Measurements from ENCODE around the gene KCNC3. TPM values are rescaled to one million over a fixed set of nuclear protein-coding genes. Genes with fewer than 3 reads are reported as not detected.

Gene KCNC3
- total and polyA plus RNA-seq, 10 of the 15 experiments (the other 5 are each of a cell fraction or from before 2014, with no cell fraction given), result 0.08 to 3.8 (median 0.44) TPM; not detected in 2

DNA sequence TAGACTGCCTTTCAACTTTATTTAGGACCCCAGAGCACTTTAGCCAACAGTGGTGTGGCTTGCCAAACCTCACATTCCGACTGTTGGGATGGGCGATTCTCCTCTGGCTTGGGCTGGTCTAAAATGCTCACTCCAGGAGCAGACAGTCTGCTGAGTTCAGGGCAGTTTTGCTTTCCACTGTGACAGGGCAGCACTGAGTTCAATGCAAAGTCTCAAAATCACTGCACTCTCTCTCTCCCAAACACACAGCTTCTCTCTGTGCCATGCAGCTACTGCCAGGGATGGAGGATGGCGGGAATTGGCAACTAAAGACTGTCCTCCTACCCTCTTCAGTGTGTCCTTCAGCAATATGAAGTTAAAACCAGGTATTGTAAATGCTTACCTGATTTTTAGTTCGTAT, 23.1 kb upstream of the KCNC3 start:
- intact Hi-C loops (cut with micrococcal nuclease; ENCODE audit: unreplicated experiment), result loop anchor here (10.0 kb wide), 2 partner anchors 183 to 543 kb away; no protein-coding TSS in a partner anchor
- Histone ChIP-seq H3K27ac (ENCODE audit: control insufficient read depth, insufficient read depth) (no peak overlapping the region), H3K79me2 (ENCODE audit: control insufficient read depth, insufficient read depth, low read length) (no peaks in the 10 kb centered on the region), H3K4me3 (no peak overlapping the region), H3K9ac (ENCODE audit: control insufficient read depth, insufficient read depth, low read length) (no peak overlapping the region), H2AFZ (ENCODE audit: control insufficient read depth, low read depth, low read length) (no peak overlapping the region), H3K27me3 (replicated peaks in 1 of 2; ENCODE audit: control insufficient read depth in 2 of 2, insufficient read depth in 2 of 2, low read length in 1 of 2) (no peaks in the 10 kb centered on the region), H3K36me3 (ENCODE audit: control insufficient read depth in 2 of 2, insufficient read depth in 2 of 2, low read length in 1 of 2) (no peaks in the 10 kb centered on the region), H4K20me1 (ENCODE audit: control insufficient read depth, insufficient read depth) (no peaks in the 10 kb centered on the region), H3K9me3 (replicated peaks; ENCODE audit: control insufficient read depth, insufficient read depth, low read length) (no peaks in the 10 kb centered on the region; the same call in 1 of the 3 replicates), H3K4me1 (ENCODE audit: control insufficient read depth, insufficient read depth, low read length) (peaks cover 29% of the 10 kb centered on the region), H3K4me2 (ENCODE audit: control insufficient read depth, insufficient read depth) (no peak overlapping the region)
- ChIA-PET POLR2A (no interaction called here), SMC1A (ENCODE audit: uncharacterized antibody, unreplicated experiment) (interaction anchor here (0.6 to 3.1 kb wide), 5 partner anchors 12 to 485 kb away, joined by 3 to 7 read pairs (median 5); no protein-coding TSS in a partner anchor), CTCF (interaction anchor here (0.5 to 3.0 kb wide), 8 partner anchors 11 to 873 kb away, joined by 3 to 13 read pairs (median 3); no protein-coding TSS in a partner anchor), RAD21 (ENCODE audit: unreplicated experiment) (interaction anchor here (1.1 to 4.0 kb wide), 3 partner anchors 9 to 109 kb away, joined by 3 to 17 read pairs (median 4); partner anchors contain the start of gene KCNC3)
- no peak for DNase-seq (ENCODE audit: low read depth, low spot score)
- 43% methylated on average over 4 of the region's 4 CpGs for WGBS (ENCODE audit: insufficient coverage, insufficient replicate concordance, low lambda C conversion rate, missing lambda C conversion rate)
- no TSS peak for BruUV-seq (replicated peaks)
- FAIRE-seq, result no peak
- in situ Hi-C loops (cut with MboI), result loop anchor here (10.0 kb wide), 1 partner anchor 543 kb away; no protein-coding TSS in a partner anchor
- ATAC-seq, result no peak
- TF ChIP-seq RAD51 (IDR thresholded peaks at IDR 0.05) (no peak), HDAC6 (IDR thresholded peaks at IDR 0.05; ENCODE audit: unreplicated experiment) (no peak), EZH2 (IDR thresholded peaks at IDR 0.05; ENCODE audit: borderline replicate concordance, control insufficient read depth, low read depth, low read length) (no peak), NR2C1 (IDR thresholded peaks at IDR 0.05) (no peak), CHD4 (IDR thresholded peaks at IDR 0.05) (no peak), SMAD5 (IDR thresholded peaks at IDR 0.05; ENCODE audit: low read depth) (no peak), NFXL1 (IDR thresholded peaks at IDR 0.05; ENCODE audit: borderline replicate concordance) (no peak), EGR1 (IDR thresholded peaks at IDR 0.05; ENCODE audit: borderline replicate concordance in 1 of 2, low read depth in 2 of 2, low read length in 2 of 2) (no peak), NBN (IDR thresholded peaks at IDR 0.05) (no peak), SUPT20H (IDR thresholded peaks at IDR 0.05; ENCODE audit: borderline replicate concordance, control insufficient read depth, low read depth, low read length) (no peak), LARP7 (IDR thresholded peaks at IDR 0.05) (no peak), HCFC1 (IDR thresholded peaks at IDR 0.05; ENCODE audit: low read length) (no peak), ATF7 (IDR thresholded peaks at IDR 0.05; ENCODE audit: low read depth) (no peak)
- TF ChIP-seq, protein P1, sequence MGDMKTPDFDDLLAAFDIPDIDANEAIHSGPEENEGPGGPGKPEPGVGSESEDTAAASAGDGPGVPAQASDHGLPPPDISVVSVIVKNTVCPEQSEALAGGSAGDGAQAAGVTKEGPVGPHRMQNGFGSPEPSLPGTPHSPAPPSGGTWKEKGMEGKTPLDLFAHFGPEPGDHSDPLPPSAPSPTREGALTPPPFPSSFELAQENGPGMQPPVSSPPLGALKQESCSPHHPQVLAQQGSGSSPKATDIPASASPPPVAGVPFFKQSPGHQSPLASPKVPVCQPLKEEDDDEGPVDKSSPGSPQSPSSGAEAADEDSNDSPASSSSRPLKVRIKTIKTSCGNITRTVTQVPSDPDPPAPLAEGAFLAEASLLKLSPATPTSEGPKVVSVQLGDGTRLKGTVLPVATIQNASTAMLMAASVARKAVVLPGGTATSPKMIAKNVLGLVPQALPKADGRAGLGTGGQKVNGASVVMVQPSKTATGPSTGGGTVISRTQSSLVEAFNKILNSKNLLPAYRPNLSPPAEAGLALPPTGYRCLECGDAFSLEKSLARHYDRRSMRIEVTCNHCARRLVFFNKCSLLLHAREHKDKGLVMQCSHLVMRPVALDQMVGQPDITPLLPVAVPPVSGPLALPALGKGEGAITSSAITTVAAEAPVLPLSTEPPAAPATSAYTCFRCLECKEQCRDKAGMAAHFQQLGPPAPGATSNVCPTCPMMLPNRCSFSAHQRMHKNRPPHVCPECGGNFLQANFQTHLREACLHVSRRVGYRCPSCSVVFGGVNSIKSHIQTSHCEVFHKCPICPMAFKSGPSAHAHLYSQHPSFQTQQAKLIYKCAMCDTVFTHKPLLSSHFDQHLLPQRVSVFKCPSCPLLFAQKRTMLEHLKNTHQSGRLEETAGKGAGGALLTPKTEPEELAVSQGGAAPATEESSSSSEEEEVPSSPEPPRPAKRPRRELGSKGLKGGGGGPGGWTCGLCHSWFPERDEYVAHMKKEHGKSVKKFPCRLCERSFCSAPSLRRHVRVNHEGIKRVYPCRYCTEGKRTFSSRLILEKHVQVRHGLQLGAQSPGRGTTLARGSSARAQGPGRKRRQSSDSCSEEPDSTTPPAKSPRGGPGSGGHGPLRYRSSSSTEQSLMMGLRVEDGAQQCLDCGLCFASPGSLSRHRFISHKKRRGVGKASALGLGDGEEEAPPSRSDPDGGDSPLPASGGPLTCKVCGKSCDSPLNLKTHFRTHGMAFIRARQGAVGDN (IDR thresholded peaks at IDR 0.05), result no peak
- TF ChIP-seq, protein P2, sequence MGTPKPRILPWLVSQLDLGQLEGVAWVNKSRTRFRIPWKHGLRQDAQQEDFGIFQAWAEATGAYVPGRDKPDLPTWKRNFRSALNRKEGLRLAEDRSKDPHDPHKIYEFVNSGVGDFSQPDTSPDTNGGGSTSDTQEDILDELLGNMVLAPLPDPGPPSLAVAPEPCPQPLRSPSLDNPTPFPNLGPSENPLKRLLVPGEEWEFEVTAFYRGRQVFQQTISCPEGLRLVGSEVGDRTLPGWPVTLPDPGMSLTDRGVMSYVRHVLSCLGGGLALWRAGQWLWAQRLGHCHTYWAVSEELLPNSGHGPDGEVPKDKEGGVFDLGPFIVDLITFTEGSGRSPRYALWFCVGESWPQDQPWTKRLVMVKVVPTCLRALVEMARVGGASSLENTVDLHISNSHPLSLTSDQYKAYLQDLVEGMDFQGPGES (IDR thresholded peaks at IDR 0.05), result no peak
- TF ChIP-seq, protein P3, sequence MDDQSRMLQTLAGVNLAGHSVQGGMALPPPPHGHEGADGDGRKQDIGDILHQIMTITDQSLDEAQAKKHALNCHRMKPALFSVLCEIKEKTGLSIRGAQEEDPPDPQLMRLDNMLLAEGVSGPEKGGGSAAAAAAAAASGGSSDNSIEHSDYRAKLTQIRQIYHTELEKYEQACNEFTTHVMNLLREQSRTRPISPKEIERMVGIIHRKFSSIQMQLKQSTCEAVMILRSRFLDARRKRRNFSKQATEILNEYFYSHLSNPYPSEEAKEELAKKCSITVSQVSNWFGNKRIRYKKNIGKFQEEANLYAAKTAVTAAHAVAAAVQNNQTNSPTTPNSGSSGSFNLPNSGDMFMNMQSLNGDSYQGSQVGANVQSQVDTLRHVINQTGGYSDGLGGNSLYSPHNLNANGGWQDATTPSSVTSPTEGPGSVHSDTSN (IDR thresholded peaks at IDR 0.05; ENCODE audit: insufficient replicate concordance, low read depth, low read length), result no peak
- TF ChIP-seq, protein P4, sequence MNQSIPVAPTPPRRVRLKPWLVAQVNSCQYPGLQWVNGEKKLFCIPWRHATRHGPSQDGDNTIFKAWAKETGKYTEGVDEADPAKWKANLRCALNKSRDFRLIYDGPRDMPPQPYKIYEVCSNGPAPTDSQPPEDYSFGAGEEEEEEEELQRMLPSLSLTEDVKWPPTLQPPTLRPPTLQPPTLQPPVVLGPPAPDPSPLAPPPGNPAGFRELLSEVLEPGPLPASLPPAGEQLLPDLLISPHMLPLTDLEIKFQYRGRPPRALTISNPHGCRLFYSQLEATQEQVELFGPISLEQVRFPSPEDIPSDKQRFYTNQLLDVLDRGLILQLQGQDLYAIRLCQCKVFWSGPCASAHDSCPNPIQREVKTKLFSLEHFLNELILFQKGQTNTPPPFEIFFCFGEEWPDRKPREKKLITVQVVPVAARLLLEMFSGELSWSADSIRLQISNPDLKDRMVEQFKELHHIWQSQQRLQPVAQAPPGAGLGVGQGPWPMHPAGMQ (IDR thresholded peaks at IDR 0.05; ENCODE audit: borderline replicate concordance), result no peak
